Liver (tissue), 3 donors: ENCODE measurements around the gene CFDP1.

Source experiments
- ATF3 ChIP-seq: IDR thresholded peaks from 2 replicates; pipeline ENCODE4 v1.6.1; 2016; ENCODE audit warnings: antibody characterized with exemption
- CTCF ChIP-seq: fragments of 150-350 bp; IDR thresholded peaks from 2 replicates; pipeline ENCODE4 v1.5.1; 2017; ENCODE audit warnings: improper control_type of control experiment, low read depth, low read length; ENCODE audit not compliant: missing input control
- FOXA1 ChIP-seq: IDR thresholded peaks from 2 replicates; pipeline ENCODE4 v1.6.1; 2016; ENCODE audit warnings: antibody characterized with exemption
- FOXA2 ChIP-seq: IDR thresholded peaks from 2 replicates; pipeline ENCODE4 v1.6.1; 2016; ENCODE audit warnings: antibody characterized with exemption
- GABPA ChIP-seq, 2 donors: IDR thresholded peaks in 1 of 2; conservative IDR thresholded peaks in 1 of 2; 2 replicates each; pipeline ENCODE4 v1.6.1; 2016; ENCODE audit warnings: antibody characterized with exemption in 2 of 2, mild to moderate bottlenecking in 1 of 2, moderate library complexity in 1 of 2
- MAX ChIP-seq: IDR thresholded peaks from 2 replicates; pipeline ENCODE4 v1.6.1; 2016; ENCODE audit warnings: antibody characterized with exemption
- NR2F2 ChIP-seq: IDR thresholded peaks from 2 replicates; pipeline ENCODE4 v1.6.1; 2016; ENCODE audit warnings: antibody characterized with exemption
- RAD21 ChIP-seq, 2 donors: IDR thresholded peaks; 2 replicates each; pipeline ENCODE4 v1.6.1; 2016; ENCODE audit warnings: antibody characterized with exemption in 2 of 2, mild to moderate bottlenecking in 2 of 2
- REST ChIP-seq: IDR thresholded peaks from 2 replicates; pipeline ENCODE4 v1.6.1; 2016; ENCODE audit warnings: antibody characterized with exemption, mild to moderate bottlenecking
- RXRA ChIP-seq, 2 donors: IDR thresholded peaks; 2 replicates each; pipeline ENCODE4 v1.6.1; 2017 to 2018; ENCODE audit warnings: antibody characterized with exemption in 2 of 2, mild to moderate bottlenecking in 1 of 2
- TAF1 ChIP-seq: conservative IDR thresholded peaks from 2 replicates; pipeline ENCODE4 v1.6.1; 2016; ENCODE audit warnings: antibody characterized with exemption, mild to moderate bottlenecking
- YY1 ChIP-seq: IDR thresholded peaks from 2 replicates; pipeline ENCODE4 v1.6.1; 2016; ENCODE audit warnings: antibody characterized with exemption, mild to moderate bottlenecking
- ZBTB33 ChIP-seq: IDR thresholded peaks from 2 replicates; pipeline ENCODE4 v1.6.1; 2016; ENCODE audit warnings: antibody characterized with exemption
- donor health status: healthy.
- donor health status: healthy.

- no peak for TF ChIP-seq NR2F2
- no peak for TF ChIP-seq CTCF
- no peak for TF ChIP-seq MAX
- TF ChIP-seq RAD21 (IDR thresholded peaks at IDR 0.05) = no peak
- TF ChIP-seq ATF3 = no peak
- no peak for TF ChIP-seq REST
- TF ChIP-seq RXRA (IDR thresholded peaks at IDR 0.05) = no peak
- TF ChIP-seq YY1 = no peak
- TF ChIP-seq GABPA (IDR thresholded peaks at IDR 0.05 in 1 of 2, conservative IDR thresholded peaks at IDR 0.05 in 1 of 2) = no peak
- no peak for TF ChIP-seq FOXA2
- TF ChIP-seq ZBTB33 = no peak
- TF ChIP-seq TAF1 = no peak
- TF ChIP-seq FOXA1 = no peak
Measured at GRCh38 chr16:75261590-75262078, 171.7 kb downstream of the CFDP1 start.
